ENCODE measurements around the gene LTO1.

The LTO1 gene

DNA sequence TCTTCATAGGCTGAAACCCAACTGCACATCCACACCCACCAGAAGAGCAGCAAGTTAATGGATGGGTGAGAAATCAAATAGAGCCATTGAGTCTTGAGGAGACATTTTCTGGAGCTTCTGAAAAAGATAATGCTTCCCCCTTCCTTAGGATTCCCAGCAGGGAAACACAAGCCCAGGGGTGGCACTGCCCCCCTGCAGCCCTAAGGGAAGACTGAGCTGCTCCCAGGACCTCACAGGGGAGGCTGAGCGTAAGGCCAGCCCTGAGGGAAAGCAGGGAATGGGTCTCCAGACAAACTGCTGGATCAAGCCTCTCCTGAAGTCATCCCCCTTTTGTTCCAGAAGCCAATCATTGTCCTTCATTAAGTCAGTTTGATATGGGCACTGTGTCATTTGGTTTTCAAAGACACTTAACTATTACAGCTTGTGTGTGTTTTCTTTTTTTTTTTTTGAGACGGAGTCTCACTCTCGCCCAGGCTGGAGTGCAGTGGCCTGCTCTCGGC is 15.1 kb downstream of the LTO1 start:
- H3K9ac ChIP-seq (ENCODE audit: low read length in 5 of 5), result no peak overlapping the region
- H3K4me3 ChIP-seq (ENCODE audit: low read depth in 1 of 5, low read length in 5 of 5), result no peak overlapping the region
- peaks cover 0 to 25% (median 21%) of the 10 kb centered on the region in 5 donors for H3K36me3 ChIP-seq (ENCODE audit: control insufficient read depth in 5 of 5, insufficient read depth in 5 of 5, low read length in 5 of 5)
- H3K9me3 ChIP-seq (ENCODE audit: control insufficient read depth in 5 of 5, low read length in 5 of 5), result no peaks in the 10 kb centered on the region
- peaks cover 0 to 2% (median 0%) of the 10 kb centered on the region in 5 donors for H3K27me3 ChIP-seq (ENCODE audit: control insufficient read depth in 5 of 5, insufficient read depth in 4 of 5, low read length in 5 of 5)
- peaks cover 2 to 27% (median 17%) of the 10 kb centered on the region in 5 donors for H3K4me1 ChIP-seq (ENCODE audit: control insufficient read depth in 5 of 5, insufficient read depth in 5 of 5, low read length in 5 of 5)
- no peak overlapping the region for H3K27ac ChIP-seq (ENCODE audit: low read depth, low read length)

DNA sequence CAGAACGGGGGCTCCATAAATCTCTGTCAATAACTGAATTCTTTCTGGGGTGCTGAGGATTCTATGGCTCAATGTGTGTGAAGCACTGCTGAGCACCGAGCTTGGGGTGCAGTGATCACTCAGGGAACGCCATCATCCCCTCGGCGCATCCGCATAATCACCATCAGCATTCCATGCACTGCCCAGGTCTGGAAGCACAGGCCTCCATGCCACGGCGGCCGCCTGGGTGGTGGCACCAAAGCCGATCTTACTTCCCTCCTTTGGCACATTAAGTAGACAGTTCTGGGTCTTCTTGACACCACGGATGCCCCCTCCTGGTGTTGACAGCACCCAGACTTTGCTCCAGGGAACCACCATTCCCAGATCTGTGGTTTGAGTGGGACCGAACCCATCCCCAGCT is 15.6 kb downstream of the LTO1 start:
- H3K9ac ChIP-seq (ENCODE audit: low read length in 5 of 5), result no peak overlapping the region
- no peaks in the 10 kb centered on the region for H3K9me3 ChIP-seq (ENCODE audit: control insufficient read depth in 5 of 5, low read length in 5 of 5)
- H3K27me3 ChIP-seq (ENCODE audit: control insufficient read depth in 5 of 5, insufficient read depth in 4 of 5, low read length in 5 of 5), result peaks cover 0 to 2% (median 0%) of the 10 kb centered on the region in 5 donors
- no peak overlapping the region for H3K27ac ChIP-seq (ENCODE audit: low read depth, low read length)
- H3K36me3 ChIP-seq (ENCODE audit: control insufficient read depth in 5 of 5, insufficient read depth in 5 of 5, low read length in 5 of 5), result peaks cover 0 to 20% (median 17%) of the 10 kb centered on the region in 5 donors
- H3K4me3 ChIP-seq (ENCODE audit: low read depth in 1 of 5, low read length in 5 of 5), result no peak overlapping the region
- H3K4me1 ChIP-seq (ENCODE audit: control insufficient read depth in 5 of 5, insufficient read depth in 5 of 5, low read length in 5 of 5), result peaks cover 2 to 27% (median 17%) of the 10 kb centered on the region in 5 donors

DNA sequence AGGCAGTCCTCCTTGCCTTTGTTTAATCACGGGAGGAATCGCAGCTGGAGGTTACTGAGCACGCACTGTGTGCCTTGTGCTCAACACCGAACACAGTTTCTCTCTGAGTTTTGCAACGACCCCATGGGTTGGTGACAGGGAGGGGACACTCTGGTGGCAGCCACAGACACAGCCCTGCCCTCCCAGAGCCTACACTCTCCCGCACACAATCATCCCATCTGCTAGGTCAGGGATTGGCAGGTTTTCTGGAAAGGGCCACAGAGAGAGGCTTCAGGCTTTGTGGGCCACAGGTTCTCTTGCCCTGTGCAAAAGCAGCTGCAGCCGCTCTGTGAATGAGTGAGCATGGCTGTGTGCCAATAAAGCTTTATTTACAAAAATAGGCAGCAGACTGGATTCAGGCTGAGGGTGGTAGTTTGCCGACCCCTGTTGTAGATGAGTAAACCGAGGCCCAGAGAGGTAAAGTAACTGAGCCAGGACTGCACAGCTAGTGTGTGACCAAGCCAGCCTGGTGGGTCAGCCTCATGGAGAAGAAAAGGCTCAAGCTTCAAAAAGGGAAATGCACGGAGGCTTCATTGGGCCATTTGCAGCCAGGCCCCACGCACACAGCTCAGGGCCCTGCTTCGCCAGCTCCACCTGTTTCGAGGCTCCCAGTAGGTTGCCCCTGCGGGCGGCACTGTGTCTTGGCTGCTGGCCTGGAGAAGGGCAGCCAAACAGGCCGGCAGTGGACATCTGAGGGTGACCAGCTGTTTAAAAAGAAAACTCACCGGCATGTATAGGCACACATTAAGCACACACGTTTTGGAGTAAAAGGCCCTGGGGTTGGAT is 16.3 kb downstream of the LTO1 start:
- H3K27me3 ChIP-seq (ENCODE audit: control insufficient read depth in 5 of 5, insufficient read depth in 4 of 5, low read length in 5 of 5), result peaks cover 0 to 2% (median 0%) of the 10 kb centered on the region in 5 donors
- H3K9me3 ChIP-seq (ENCODE audit: control insufficient read depth in 5 of 5, low read length in 5 of 5), result no peaks in the 10 kb centered on the region
- H3K4me1 ChIP-seq (ENCODE audit: control insufficient read depth in 5 of 5, insufficient read depth in 5 of 5, low read length in 5 of 5), result peaks cover 2 to 27% (median 17%) of the 10 kb centered on the region in 5 donors
- H3K36me3 ChIP-seq (ENCODE audit: control insufficient read depth in 5 of 5, insufficient read depth in 5 of 5, low read length in 5 of 5), result peaks cover 0 to 20% (median 15%) of the 10 kb centered on the region in 5 donors
- H3K27ac ChIP-seq (ENCODE audit: low read depth, low read length), result no peak overlapping the region
- H3K4me3 ChIP-seq (ENCODE audit: low read depth in 1 of 5, low read length in 5 of 5), result no peak overlapping the region
- no peak overlapping the region for H3K9ac ChIP-seq (ENCODE audit: low read length in 5 of 5)

DNA sequence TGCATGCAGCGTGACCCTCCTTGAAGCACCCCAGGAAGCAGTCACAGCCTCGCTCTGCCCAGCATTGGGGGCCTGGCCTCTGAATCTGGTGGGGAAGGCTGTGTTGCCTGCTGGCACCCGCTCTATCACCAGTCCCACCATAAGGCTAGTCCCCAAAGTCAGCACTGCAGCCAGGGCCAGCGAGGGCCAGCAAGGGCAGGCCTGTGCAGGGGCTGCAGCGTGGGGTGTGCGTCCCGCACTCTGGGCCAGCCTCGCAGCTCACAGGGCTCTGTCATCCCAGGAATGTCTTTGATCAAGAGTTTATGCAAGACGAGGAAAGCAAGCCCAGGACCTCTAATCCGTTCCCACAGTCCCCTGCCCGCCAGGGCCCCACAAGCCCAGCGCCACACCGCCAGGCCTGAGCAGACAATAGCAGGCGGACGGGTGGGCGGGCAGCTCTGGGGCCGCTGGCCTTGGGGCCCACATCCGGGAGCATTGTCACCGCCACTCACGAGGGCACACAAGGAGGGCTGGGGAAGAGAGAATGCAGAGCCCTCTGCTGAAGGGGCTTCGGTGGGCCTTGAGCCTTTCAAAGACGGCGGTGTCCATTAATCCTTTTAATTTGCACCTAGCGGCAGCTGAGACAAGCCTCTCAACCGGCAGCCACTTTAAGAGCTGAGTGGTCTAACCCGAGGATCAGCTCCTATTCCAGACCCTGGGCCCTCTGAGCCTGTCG is 17.1 kb downstream of the LTO1 start:
- Histone ChIP-seq H3K4me3 (ENCODE audit: low read depth in 1 of 5, low read length in 5 of 5) (no peak overlapping the region), H3K4me1 (ENCODE audit: control insufficient read depth in 5 of 5, insufficient read depth in 5 of 5, low read length in 5 of 5) (peaks cover 2 to 27% (median 17%) of the 10 kb centered on the region in 5 donors), H3K27me3 (ENCODE audit: control insufficient read depth in 5 of 5, insufficient read depth in 4 of 5, low read length in 5 of 5) (peaks cover 0 to 2% (median 0%) of the 10 kb centered on the region in 5 donors), H3K9ac (ENCODE audit: low read length in 5 of 5) (no peak overlapping the region), H3K36me3 (ENCODE audit: control insufficient read depth in 5 of 5, insufficient read depth in 5 of 5, low read length in 5 of 5) (peaks cover 0 to 18% (median 14%) of the 10 kb centered on the region in 5 donors), H3K27ac (ENCODE audit: low read depth, low read length) (no peak overlapping the region), H3K9me3 (ENCODE audit: control insufficient read depth in 5 of 5, low read length in 5 of 5) (no peaks in the 10 kb centered on the region)

DNA sequence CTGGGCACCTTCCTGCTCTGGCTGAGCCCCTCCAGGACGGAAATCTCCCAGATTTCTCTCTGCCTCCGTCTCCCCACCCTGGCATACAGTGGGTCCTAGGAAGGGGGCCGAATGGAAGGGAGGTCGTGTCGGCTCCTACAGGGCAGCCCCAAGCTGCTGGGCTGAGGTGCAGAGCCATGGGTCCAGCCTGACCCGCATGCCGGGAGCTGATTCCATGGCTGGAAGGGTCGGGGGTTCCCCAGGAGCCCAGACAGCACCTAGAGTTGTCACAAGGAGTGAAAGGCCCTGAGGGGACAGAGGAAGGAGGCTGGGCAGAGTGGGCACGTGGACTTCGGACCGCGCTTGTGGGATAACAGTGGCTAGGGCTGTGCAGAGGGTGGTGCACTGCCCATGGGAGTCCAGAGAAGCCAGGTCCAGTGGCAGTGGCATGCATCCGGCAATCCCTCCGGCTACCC is 17.7 kb downstream of the LTO1 start:
- Histone ChIP-seq H3K27ac (ENCODE audit: low read depth, low read length) (no peak overlapping the region), H3K9me3 (ENCODE audit: control insufficient read depth in 5 of 5, low read length in 5 of 5) (no peaks in the 10 kb centered on the region), H3K4me1 (ENCODE audit: control insufficient read depth in 5 of 5, insufficient read depth in 5 of 5, low read length in 5 of 5) (peaks cover 2 to 24% (median 13%) of the 10 kb centered on the region in 5 donors), H3K9ac (ENCODE audit: low read length in 5 of 5) (no peak overlapping the region), H3K4me3 (ENCODE audit: low read depth in 1 of 5, low read length in 5 of 5) (no peak overlapping the region), H3K27me3 (ENCODE audit: control insufficient read depth in 5 of 5, insufficient read depth in 4 of 5, low read length in 5 of 5) (peaks cover 0 to 2% (median 0%) of the 10 kb centered on the region in 5 donors), H3K36me3 (ENCODE audit: control insufficient read depth in 5 of 5, insufficient read depth in 5 of 5, low read length in 5 of 5) (peaks cover 4 to 21% (median 16%) of the 10 kb centered on the region in 5 donors)

GRCh38 chr11:69656536-69657455 is 18.4 kb downstream of the LTO1 start:
- Histone ChIP-seq H3K27me3 (ENCODE audit: control insufficient read depth in 5 of 5, insufficient read depth in 4 of 5, low read length in 5 of 5) (peaks cover 0 to 2% (median 0%) of the 10 kb centered on the region in 5 donors), H3K36me3 (ENCODE audit: control insufficient read depth in 5 of 5, insufficient read depth in 5 of 5, low read length in 5 of 5) (peaks cover 5 to 27% (median 23%) of the 10 kb centered on the region in 5 donors), H3K9ac (ENCODE audit: low read length in 5 of 5) (no peak overlapping the region), H3K27ac (ENCODE audit: low read depth, low read length) (no peak overlapping the region), H3K4me1 (ENCODE audit: control insufficient read depth in 5 of 5, insufficient read depth in 5 of 5, low read length in 5 of 5) (peaks cover 0 to 18% (median 7%) of the 10 kb centered on the region in 5 donors), H3K4me3 (ENCODE audit: low read depth in 1 of 5, low read length in 5 of 5) (no peak overlapping the region), H3K9me3 (ENCODE audit: control insufficient read depth in 5 of 5, low read length in 5 of 5) (no peaks in the 10 kb centered on the region)

- no peak overlapping the region for H3K4me3 ChIP-seq (ENCODE audit: low read depth in 1 of 5, low read length in 5 of 5)
Observed at GRCh38 chr11:69655479-69656428, 19.4 kb downstream of the LTO1 start.

GRCh38 chr11:69654660-69655478 is 20.3 kb downstream of the LTO1 start:
- Histone ChIP-seq H3K27ac (ENCODE audit: low read depth, low read length) (no peak overlapping the region), H3K9me3 (ENCODE audit: control insufficient read depth in 5 of 5, low read length in 5 of 5) (no peaks in the 10 kb centered on the region), H3K27me3 (ENCODE audit: control insufficient read depth in 5 of 5, insufficient read depth in 4 of 5, low read length in 5 of 5) (peaks cover 0 to 2% (median 0%) of the 10 kb centered on the region in 5 donors), H3K9ac (ENCODE audit: low read length in 5 of 5) (no peak overlapping the region), H3K4me1 (ENCODE audit: control insufficient read depth in 5 of 5, insufficient read depth in 5 of 5, low read length in 5 of 5) (peaks cover 0 to 12% (median 3%) of the 10 kb centered on the region in 5 donors), H3K36me3 (ENCODE audit: control insufficient read depth in 5 of 5, insufficient read depth in 5 of 5, low read length in 5 of 5) (peaks cover 9 to 45% (median 41%) of the 10 kb centered on the region in 5 donors), H3K4me3 (ENCODE audit: low read depth in 1 of 5, low read length in 5 of 5) (no peak overlapping the region)

More at GRCh38 chr11:69655479-69656428, 19.4 kb downstream of the LTO1 start:
- Histone ChIP-seq H3K4me1 (ENCODE audit: control insufficient read depth in 5 of 5, insufficient read depth in 5 of 5, low read length in 5 of 5) (peaks cover 0 to 14% (median 5%) of the 10 kb centered on the region in 5 donors), H3K9ac (ENCODE audit: low read length in 5 of 5) (no peak overlapping the region), H3K27ac (ENCODE audit: low read depth, low read length) (no peak overlapping the region), H3K36me3 (ENCODE audit: control insufficient read depth in 5 of 5, insufficient read depth in 5 of 5, low read length in 5 of 5) (peaks cover 9 to 37% (median 33%) of the 10 kb centered on the region in 5 donors), H3K27me3 (ENCODE audit: control insufficient read depth in 5 of 5, insufficient read depth in 4 of 5, low read length in 5 of 5) (peaks cover 0 to 2% (median 0%) of the 10 kb centered on the region in 5 donors), H3K9me3 (ENCODE audit: control insufficient read depth in 5 of 5, low read length in 5 of 5) (no peaks in the 10 kb centered on the region)

Measured in subcutaneous abdominal adipose tissue (tissue), 5 donors.